ENCODE measurements around the gene TRAF3IP1. TPM values are rescaled to one million over a fixed set of nuclear protein-coding genes. Genes with fewer than 3 reads are reported as not detected.

Gene TRAF3IP1
- total and polyA plus RNA-seq, 2 of the 13 experiments (the other 11 are each of a cell fraction or from before 2014, with no cell fraction given): 4.1 to 12.9 TPM

GRCh38 chr2:238441262-238442114, 121.2 kb downstream of the TRAF3IP1 start (continued):
- peak; percentile 58 for TF ChIP-seq CEBPG (CRISPR knock-in tag; IDR thresholded peaks at IDR 0.05)
- peak; percentile 86; the same call in 1 of the 2 replicates for TF ChIP-seq GFI1 (CRISPR knock-in tag; IDR thresholded peaks at IDR 0.05; ENCODE audit: borderline replicate concordance)
- TF ChIP-seq CBFB (CRISPR knock-in tag; IDR thresholded peaks at IDR 0.05): peak; percentile 73; the same call in 1 of the 2 replicates
- peak; percentile 98 for TF ChIP-seq ZKSCAN8 (CRISPR knock-in tag; IDR thresholded peaks at IDR 0.05; ENCODE audit: borderline replicate concordance)
- TF ChIP-seq KLF11 (CRISPR knock-in tag; IDR thresholded peaks at IDR 0.05): peak; percentile 75; the same call in 1 of the 2 replicates
- peak; percentile 92 for TF ChIP-seq RFXAP (CRISPR knock-in tag; IDR thresholded peaks at IDR 0.05; ENCODE audit: borderline replicate concordance)
- TF ChIP-seq ZNF75D (CRISPR knock-in tag; IDR thresholded peaks at IDR 0.05; ENCODE audit: borderline replicate concordance): no peak
- TF ChIP-seq ZNF329 (CRISPR knock-in tag; IDR thresholded peaks at IDR 0.05; ENCODE audit: low read depth): no peak
- peak; percentile 92 for TF ChIP-seq HNF4A (CRISPR knock-in tag; IDR thresholded peaks at IDR 0.05)
- TF ChIP-seq TFE3 (CRISPR knock-in tag; IDR thresholded peaks at IDR 0.05): peak; percentile 67
- TF ChIP-seq MED13 (CRISPR knock-in tag; IDR thresholded peaks at IDR 0.05): peak; percentile 62; the same call in 1 of the 2 replicates
- TF ChIP-seq FOXO1 (CRISPR knock-in tag; IDR thresholded peaks at IDR 0.05): peak; percentile 79
- TF ChIP-seq, protein P1, sequence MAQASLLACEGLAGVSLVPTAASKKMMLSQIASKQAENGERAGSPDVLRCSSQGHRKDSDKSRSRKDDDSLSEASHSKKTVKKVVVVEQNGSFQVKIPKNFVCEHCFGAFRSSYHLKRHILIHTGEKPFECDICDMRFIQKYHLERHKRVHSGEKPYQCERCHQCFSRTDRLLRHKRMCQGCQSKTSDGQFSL (CRISPR knock-in tag; IDR thresholded peaks at IDR 0.05): 0 out of 2 replicates have a peak, but pooled peaks have one; percentile 9
- TF ChIP-seq NCOA1 (CRISPR knock-in tag; IDR thresholded peaks at IDR 0.05): peak; percentile 65; the same call in 1 of the 2 replicates
- no peak for TF ChIP-seq JUNB (CRISPR knock-in tag; IDR thresholded peaks at IDR 0.05; ENCODE audit: borderline replicate concordance)
- TF ChIP-seq HES4 (CRISPR knock-in tag; IDR thresholded peaks at IDR 0.05; ENCODE audit: borderline replicate concordance): no peak
- TF ChIP-seq ZBTB7B (CRISPR knock-in tag; IDR thresholded peaks at IDR 0.05): peak; percentile 96
- no peak for TF ChIP-seq SP1 (IDR thresholded peaks at IDR 0.05)
- no peak; the same call in 1 of the 2 replicates for TF ChIP-seq SP1 (CRISPR knock-in tag; IDR thresholded peaks at IDR 0.05)
- peak; percentile 55; the same call in 1 of the 2 replicates for TF ChIP-seq DR1 (CRISPR knock-in tag; IDR thresholded peaks at IDR 0.05)
- TF ChIP-seq YY1 (IDR thresholded peaks at IDR 0.05; ENCODE audit: insufficient read depth, insufficient replicate concordance, low read depth, low read length): no peak
- TF ChIP-seq TAF15 (IDR thresholded peaks at IDR 0.05; ENCODE audit: low read depth, low read length, poor library complexity, severe bottlenecking): no peak
- TF ChIP-seq RXRA (CRISPR knock-in tag; IDR thresholded peaks at IDR 0.05): peak; percentile 71; the same call in 1 of the 2 replicates
- no peak; the same call in 1 of the 2 replicates for TF ChIP-seq SMC3 (IDR thresholded peaks at IDR 0.05; ENCODE audit: low read length)
- TF ChIP-seq ZNF24 (IDR thresholded peaks at IDR 0.05): no peak
- TF ChIP-seq SNAPC2 (CRISPR knock-in tag; IDR thresholded peaks at IDR 0.05): no peak
- TF ChIP-seq ZNF572 (CRISPR knock-in tag; IDR thresholded peaks at IDR 0.05): peak; percentile 38; the same call in 1 of the 2 replicates
- TF ChIP-seq ZNF746 (CRISPR knock-in tag; IDR thresholded peaks at IDR 0.05): peak; percentile 89; the same call in 1 of the 2 replicates
